K562 (cell line): Measurements from ENCODE around the gene ZBTB20. TPM values are rescaled to one million over a fixed set of nuclear protein-coding genes. Genes with fewer than 3 reads are reported as not detected.

Experiments
- HNRNPH1 ChIP-seq: fragments of 200-400 bp; formaldehyde crosslinking; optimal IDR thresholded peaks from 2 replicates; pipeline ENCODE3; 2017; ENCODE audit warnings: low read depth, mild to moderate bottlenecking, low read length, moderate library complexity
- SMARCE1 ChIP-seq: fragments of 450-650 bp; IDR thresholded peaks from 2 replicates; pipeline ENCODE4 v1.7.1; 2016; ENCODE audit warnings: mild to moderate bottlenecking
- SREBF2 ChIP-seq: sonication (generic); formaldehyde crosslinking; IDR thresholded peaks from 2 replicates; pipeline ENCODE4 v1.4.0; 2020; ENCODE audit warnings: mild to moderate bottlenecking, missing genetic modification reagents
- TCFL5 ChIP-seq: fragments of 250-450 bp; sonication (Bioruptor Pico); conservative IDR thresholded peaks from 2 replicates; pipeline ENCODE4 v1.6.1; 2021; ENCODE audit warnings: mild to moderate bottlenecking, moderate library complexity, matching md5 sums
- ZNF311 ChIP-seq: fragments of 250-450 bp; sonication (Bioruptor Pico); IDR thresholded peaks from 2 replicates; pipeline ENCODE4 v1.4.0; 2020; ENCODE audit warnings: mild to moderate bottlenecking, moderate library complexity
- polyA plus RNA-seq, 8 experiments: library from polyadenylated mRNA; depleted of rRNA in 4 of 8; stranded (reverse) in 5 of 8; unstranded in 3 of 8; fragments of >200 nt; fragmentation: Nextera tagmentation in 2 of 8; fragmentation: Illumina TruSeq in 1 of 8; extraction: Ambion mirVana in 2 of 8; extraction: Trizol in 1 of 8; gene quantifications; 2 replicates each; pipeline versions ENCODE4 v1.2.1 to v1.2.3, GENCODE V29; 2011 to 2014; ENCODE audit warnings: inconsistent platforms in 1 of 8, missing spikeins in 1 of 8
- total RNA-seq, 7 experiments: library from RNA; depleted of rRNA in 6 of 7; stranded (reverse); fragments of >200 nt in 6 of 7; fragmentation: Illumina TruSeq in 2 of 7; extraction: Trizol in 2 of 7; gene quantifications; 2 replicates each; pipeline versions ENCODE4 v1.2.1 to v1.2.3, GENCODE V29; 2011 to 2021; ENCODE audit warnings: low replicate concordance in 1 of 7
- TF ChIP-seq, protein P1 (sequence below): sonication (generic); formaldehyde crosslinking; IDR thresholded peaks from 2 replicates; pipeline ENCODE4 v1.8.1; 2023; ENCODE audit warnings: mild to moderate bottlenecking, missing genetic modification reagents, moderate library complexity
- TF ChIP-seq, protein P2 (sequence below): fragments of 450-650 bp; formaldehyde crosslinking; IDR thresholded peaks from 2 replicates; pipeline ENCODE4 v1.4.0; 2020; ENCODE audit warnings: mild to moderate bottlenecking, moderate library complexity
- TF ChIP-seq, protein P3 (sequence below): fragments of 450-650 bp; IDR thresholded peaks from 2 replicates; pipeline ENCODE4 v1.6.1; 2016; ENCODE audit warnings: mild to moderate bottlenecking, moderate library complexity
- TF ChIP-seq, protein P4 (sequence below): sonication (generic); formaldehyde crosslinking; IDR thresholded peaks from 2 replicates; pipeline ENCODE4 v1.8.0; 2022; ENCODE audit warnings: mild to moderate bottlenecking, missing genetic modification reagents
- TF ChIP-seq, protein P5 (sequence below): sonication (generic); formaldehyde crosslinking; IDR thresholded peaks from 2 replicates; pipeline ENCODE4 v1.8.0; 2023; ENCODE audit warnings: mild to moderate bottlenecking, missing genetic modification reagents

ZBTB20 gene
- total and polyA plus RNA-seq, 9 of the 15 experiments (the other 6 are each of a cell fraction or from before 2014, with no cell fraction given) = 0.17 to 1.7 (median 0.45) TPM

DNA sequence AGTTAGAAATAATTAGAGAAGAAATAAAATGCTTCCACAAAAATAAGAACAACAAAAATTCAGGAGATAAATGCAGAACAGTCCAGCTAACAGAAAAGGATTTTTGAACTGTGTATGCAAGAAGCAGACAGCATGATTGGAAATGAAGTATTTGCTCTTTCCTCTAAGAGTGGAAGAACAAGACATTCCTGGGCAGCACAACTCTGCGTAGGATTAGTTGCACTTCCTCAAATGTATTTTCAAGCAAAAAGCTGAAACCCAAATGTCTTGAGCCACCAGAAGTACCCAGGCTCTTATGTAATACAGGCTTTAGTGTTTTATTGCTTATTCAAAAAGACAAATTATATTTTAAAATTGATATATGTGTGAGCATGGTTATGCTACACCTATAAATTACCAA is 127.2 kb downstream of the ZBTB20 start (continued):
- TF ChIP-seq, protein P1, sequence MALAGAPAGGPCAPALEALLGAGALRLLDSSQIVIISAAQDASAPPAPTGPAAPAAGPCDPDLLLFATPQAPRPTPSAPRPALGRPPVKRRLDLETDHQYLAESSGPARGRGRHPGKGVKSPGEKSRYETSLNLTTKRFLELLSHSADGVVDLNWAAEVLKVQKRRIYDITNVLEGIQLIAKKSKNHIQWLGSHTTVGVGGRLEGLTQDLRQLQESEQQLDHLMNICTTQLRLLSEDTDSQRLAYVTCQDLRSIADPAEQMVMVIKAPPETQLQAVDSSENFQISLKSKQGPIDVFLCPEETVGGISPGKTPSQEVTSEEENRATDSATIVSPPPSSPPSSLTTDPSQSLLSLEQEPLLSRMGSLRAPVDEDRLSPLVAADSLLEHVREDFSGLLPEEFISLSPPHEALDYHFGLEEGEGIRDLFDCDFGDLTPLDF (CRISPR knock-in tag) = no peak
- TF ChIP-seq, protein P2, sequence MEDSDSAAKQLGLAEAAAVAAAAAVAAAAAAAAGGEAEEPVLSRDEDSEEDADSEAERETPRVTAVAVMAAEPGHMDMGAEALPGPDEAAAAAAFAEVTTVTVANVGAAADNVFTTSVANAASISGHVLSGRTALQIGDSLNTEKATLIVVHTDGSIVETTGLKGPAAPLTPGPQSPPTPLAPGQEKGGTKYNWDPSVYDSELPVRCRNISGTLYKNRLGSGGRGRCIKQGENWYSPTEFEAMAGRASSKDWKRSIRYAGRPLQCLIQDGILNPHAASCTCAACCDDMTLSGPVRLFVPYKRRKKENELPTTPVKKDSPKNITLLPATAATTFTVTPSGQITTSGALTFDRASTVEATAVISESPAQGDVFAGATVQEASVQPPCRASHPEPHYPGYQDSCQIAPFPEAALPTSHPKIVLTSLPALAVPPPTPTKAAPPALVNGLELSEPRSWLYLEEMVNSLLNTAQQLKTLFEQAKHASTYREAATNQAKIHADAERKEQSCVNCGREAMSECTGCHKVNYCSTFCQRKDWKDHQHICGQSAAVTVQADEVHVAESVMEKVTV = no peak
- TF ChIP-seq, protein P3, sequence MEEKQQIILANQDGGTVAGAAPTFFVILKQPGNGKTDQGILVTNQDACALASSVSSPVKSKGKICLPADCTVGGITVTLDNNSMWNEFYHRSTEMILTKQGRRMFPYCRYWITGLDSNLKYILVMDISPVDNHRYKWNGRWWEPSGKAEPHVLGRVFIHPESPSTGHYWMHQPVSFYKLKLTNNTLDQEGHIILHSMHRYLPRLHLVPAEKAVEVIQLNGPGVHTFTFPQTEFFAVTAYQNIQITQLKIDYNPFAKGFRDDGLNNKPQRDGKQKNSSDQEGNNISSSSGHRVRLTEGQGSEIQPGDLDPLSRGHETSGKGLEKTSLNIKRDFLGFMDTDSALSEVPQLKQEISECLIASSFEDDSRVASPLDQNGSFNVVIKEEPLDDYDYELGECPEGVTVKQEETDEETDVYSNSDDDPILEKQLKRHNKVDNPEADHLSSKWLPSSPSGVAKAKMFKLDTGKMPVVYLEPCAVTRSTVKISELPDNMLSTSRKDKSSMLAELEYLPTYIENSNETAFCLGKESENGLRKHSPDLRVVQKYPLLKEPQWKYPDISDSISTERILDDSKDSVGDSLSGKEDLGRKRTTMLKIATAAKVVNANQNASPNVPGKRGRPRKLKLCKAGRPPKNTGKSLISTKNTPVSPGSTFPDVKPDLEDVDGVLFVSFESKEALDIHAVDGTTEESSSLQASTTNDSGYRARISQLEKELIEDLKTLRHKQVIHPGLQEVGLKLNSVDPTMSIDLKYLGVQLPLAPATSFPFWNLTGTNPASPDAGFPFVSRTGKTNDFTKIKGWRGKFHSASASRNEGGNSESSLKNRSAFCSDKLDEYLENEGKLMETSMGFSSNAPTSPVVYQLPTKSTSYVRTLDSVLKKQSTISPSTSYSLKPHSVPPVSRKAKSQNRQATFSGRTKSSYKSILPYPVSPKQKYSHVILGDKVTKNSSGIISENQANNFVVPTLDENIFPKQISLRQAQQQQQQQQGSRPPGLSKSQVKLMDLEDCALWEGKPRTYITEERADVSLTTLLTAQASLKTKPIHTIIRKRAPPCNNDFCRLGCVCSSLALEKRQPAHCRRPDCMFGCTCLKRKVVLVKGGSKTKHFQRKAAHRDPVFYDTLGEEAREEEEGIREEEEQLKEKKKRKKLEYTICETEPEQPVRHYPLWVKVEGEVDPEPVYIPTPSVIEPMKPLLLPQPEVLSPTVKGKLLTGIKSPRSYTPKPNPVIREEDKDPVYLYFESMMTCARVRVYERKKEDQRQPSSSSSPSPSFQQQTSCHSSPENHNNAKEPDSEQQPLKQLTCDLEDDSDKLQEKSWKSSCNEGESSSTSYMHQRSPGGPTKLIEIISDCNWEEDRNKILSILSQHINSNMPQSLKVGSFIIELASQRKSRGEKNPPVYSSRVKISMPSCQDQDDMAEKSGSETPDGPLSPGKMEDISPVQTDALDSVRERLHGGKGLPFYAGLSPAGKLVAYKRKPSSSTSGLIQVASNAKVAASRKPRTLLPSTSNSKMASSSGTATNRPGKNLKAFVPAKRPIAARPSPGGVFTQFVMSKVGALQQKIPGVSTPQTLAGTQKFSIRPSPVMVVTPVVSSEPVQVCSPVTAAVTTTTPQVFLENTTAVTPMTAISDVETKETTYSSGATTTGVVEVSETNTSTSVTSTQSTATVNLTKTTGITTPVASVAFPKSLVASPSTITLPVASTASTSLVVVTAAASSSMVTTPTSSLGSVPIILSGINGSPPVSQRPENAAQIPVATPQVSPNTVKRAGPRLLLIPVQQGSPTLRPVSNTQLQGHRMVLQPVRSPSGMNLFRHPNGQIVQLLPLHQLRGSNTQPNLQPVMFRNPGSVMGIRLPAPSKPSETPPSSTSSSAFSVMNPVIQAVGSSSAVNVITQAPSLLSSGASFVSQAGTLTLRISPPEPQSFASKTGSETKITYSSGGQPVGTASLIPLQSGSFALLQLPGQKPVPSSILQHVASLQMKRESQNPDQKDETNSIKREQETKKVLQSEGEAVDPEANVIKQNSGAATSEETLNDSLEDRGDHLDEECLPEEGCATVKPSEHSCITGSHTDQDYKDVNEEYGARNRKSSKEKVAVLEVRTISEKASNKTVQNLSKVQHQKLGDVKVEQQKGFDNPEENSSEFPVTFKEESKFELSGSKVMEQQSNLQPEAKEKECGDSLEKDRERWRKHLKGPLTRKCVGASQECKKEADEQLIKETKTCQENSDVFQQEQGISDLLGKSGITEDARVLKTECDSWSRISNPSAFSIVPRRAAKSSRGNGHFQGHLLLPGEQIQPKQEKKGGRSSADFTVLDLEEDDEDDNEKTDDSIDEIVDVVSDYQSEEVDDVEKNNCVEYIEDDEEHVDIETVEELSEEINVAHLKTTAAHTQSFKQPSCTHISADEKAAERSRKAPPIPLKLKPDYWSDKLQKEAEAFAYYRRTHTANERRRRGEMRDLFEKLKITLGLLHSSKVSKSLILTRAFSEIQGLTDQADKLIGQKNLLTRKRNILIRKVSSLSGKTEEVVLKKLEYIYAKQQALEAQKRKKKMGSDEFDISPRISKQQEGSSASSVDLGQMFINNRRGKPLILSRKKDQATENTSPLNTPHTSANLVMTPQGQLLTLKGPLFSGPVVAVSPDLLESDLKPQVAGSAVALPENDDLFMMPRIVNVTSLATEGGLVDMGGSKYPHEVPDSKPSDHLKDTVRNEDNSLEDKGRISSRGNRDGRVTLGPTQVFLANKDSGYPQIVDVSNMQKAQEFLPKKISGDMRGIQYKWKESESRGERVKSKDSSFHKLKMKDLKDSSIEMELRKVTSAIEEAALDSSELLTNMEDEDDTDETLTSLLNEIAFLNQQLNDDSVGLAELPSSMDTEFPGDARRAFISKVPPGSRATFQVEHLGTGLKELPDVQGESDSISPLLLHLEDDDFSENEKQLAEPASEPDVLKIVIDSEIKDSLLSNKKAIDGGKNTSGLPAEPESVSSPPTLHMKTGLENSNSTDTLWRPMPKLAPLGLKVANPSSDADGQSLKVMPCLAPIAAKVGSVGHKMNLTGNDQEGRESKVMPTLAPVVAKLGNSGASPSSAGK = no peak
- TF ChIP-seq, protein P4, sequence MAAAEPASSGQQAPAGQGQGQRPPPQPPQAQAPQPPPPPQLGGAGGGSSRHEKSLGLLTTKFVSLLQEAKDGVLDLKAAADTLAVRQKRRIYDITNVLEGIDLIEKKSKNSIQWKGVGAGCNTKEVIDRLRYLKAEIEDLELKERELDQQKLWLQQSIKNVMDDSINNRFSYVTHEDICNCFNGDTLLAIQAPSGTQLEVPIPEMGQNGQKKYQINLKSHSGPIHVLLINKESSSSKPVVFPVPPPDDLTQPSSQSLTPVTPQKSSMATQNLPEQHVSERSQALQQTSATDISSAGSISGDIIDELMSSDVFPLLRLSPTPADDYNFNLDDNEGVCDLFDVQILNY (CRISPR knock-in tag) = no peak
- TF ChIP-seq TCFL5 (CRISPR knock-in tag) (no peak), SREBF2 (CRISPR knock-in tag) (no peak), HNRNPH1 (no peak), ZNF311 (CRISPR knock-in tag) (no peak), SMARCE1 (no peak)
- TF ChIP-seq, protein P5, sequence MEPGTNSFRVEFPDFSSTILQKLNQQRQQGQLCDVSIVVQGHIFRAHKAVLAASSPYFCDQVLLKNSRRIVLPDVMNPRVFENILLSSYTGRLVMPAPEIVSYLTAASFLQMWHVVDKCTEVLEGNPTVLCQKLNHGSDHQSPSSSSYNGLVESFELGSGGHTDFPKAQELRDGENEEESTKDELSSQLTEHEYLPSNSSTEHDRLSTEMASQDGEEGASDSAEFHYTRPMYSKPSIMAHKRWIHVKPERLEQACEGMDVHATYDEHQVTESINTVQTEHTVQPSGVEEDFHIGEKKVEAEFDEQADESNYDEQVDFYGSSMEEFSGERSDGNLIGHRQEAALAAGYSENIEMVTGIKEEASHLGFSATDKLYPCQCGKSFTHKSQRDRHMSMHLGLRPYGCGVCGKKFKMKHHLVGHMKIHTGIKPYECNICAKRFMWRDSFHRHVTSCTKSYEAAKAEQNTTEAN (CRISPR knock-in tag) = no peak
